B cell (primary cell): ENCODE measurements around the gene DNAJC15. TPM values are rescaled to one million over a fixed set of nuclear protein-coding genes. Genes with fewer than 3 reads are reported as not detected.

Experiments used
- ATAC-seq: fragments of 200-7000 bp; cut with Tn5 transposase; one replicate; pipeline ENCODE4 v1.10.0; 2021; ENCODE audit warnings: low read depth, mild to moderate bottlenecking, moderate number of reproducible peaks, moderate library complexity
- CTCF ChIA-PET: fragments of 350-600 bp; sonication (Branson Sonifier 250); formaldehyde crosslinking; loops from one replicate; lab custom pipeline; 2021; ENCODE audit warnings: antibody characterized with exemption, inconsistent platforms; lab: Charles Lee
- POLR2A ChIA-PET: fragments of 350-600 bp; sonication (Branson Sonifier 250); formaldehyde crosslinking; loops from one replicate; lab custom pipeline; 2021; ENCODE audit warnings: antibody characterized with exemption; lab: Charles Lee
- DNase-seq: peaks from one replicate; pipeline ENCODE4 v3.0.0; 2013
- H2AFZ ChIP-seq: 2 replicates; pipeline ENCODE4 v1.6.1; 2012; ENCODE audit warnings: mild to moderate bottlenecking, low read depth, low read length; ENCODE audit not compliant: insufficient read depth, poor library complexity, severe bottlenecking
- H3K27ac ChIP-seq, 2 donors: 1 replicate in 1 of 2; 2 replicates in 1 of 2; pipeline ENCODE4 v1.5.1; 2012 to 2013; ENCODE audit warnings: low read length in 2 of 2, mild to moderate bottlenecking in 2 of 2, moderate library complexity in 1 of 2
- H3K27me3 ChIP-seq, 4 experiments: fragments of 200-600 bp in 1 of 4; sonication (generic) in 1 of 4; replicated peaks in 1 of 4; 1 replicate in 2 of 4; 2 replicates in 2 of 4; pipeline versions ENCODE4 v1.6.1 to v1.7.0; 2013 to 2016; ENCODE audit warnings: low read length in 3 of 4, mild to moderate bottlenecking in 2 of 4, mixed read lengths in 1 of 4, moderate library complexity in 1 of 4; ENCODE audit not compliant: insufficient read depth in 4 of 4, control insufficient read depth in 3 of 4; ENCODE audit errors: control extremely low read depth in 1 of 4
- H3K36me3 ChIP-seq, 2 experiments: replicated peaks in 1 of 2; 1 replicate in 1 of 2; 2 replicates in 1 of 2; pipeline versions ENCODE4 v1.6.1 to v1.7.1; 2013; ENCODE audit warnings: low read length in 1 of 2; ENCODE audit not compliant: insufficient read depth in 2 of 2, control insufficient read depth in 1 of 2; ENCODE audit errors: control extremely low read depth in 1 of 2, extremely low read depth in 1 of 2
- H3K4me1 ChIP-seq, 2 donors: fragments of 200-600 bp in 1 of 2; sonication (generic) in 1 of 2; 1 replicate in 1 of 2; 2 replicates in 1 of 2; pipeline versions ENCODE4 v1.5.1 to v1.6.1; 2013 to 2017; ENCODE audit warnings: low read length in 2 of 2; ENCODE audit not compliant: control insufficient read depth in 2 of 2, insufficient read depth in 2 of 2
- H3K4me2 ChIP-seq: replicated peaks from 2 replicates; pipeline ENCODE3; 2012; ENCODE audit warnings: mild to moderate bottlenecking, low read depth, low read length; ENCODE audit not compliant: poor library complexity, severe bottlenecking
- H3K4me3 ChIP-seq, 5 experiments: fragments of 200-600 bp in 1 of 5; sonication (generic) in 1 of 5; 1 replicate in 3 of 5; 2 replicates in 2 of 5; pipeline versions ENCODE4 v1.5.1 to v1.7.0; 2011 to 2016; ENCODE audit warnings: low read length in 4 of 5, mild to moderate bottlenecking in 4 of 5, low read depth in 2 of 5, control low read depth in 1 of 5, moderate library complexity in 1 of 5; ENCODE audit not compliant: insufficient read depth in 1 of 5; ENCODE audit errors: control extremely low read depth in 1 of 5, extremely low read depth in 1 of 5
- H3K79me2 ChIP-seq: fragments of 200-600 bp; sonication (generic); one replicate; pipeline ENCODE4 v1.6.0; 2016; ENCODE audit warnings: low read length; ENCODE audit not compliant: control insufficient read depth, insufficient read depth
- H3K9ac ChIP-seq: fragments of 200-600 bp; sonication (generic); 2 replicates; pipeline ENCODE4 v1.6.1; 2017; ENCODE audit warnings: mild to moderate bottlenecking, low read length, moderate library complexity
- H3K9me3 ChIP-seq, 3 donors: one replicate each; pipeline versions ENCODE4 v1.6.1 to v1.7.1; 2013; ENCODE audit warnings: low read length in 2 of 3; ENCODE audit not compliant: control insufficient read depth in 2 of 3, insufficient read depth in 1 of 3; ENCODE audit errors: control extremely low read depth in 1 of 3
- H4K20me1 ChIP-seq: 2 replicates; pipeline ENCODE4 v1.6.0; 2012; ENCODE audit warnings: mild to moderate bottlenecking, low read length; ENCODE audit not compliant: insufficient read depth, control insufficient read depth, poor library complexity, severe bottlenecking
- H3K27ac Mint-ChIP-seq: one replicate; pipeline ENCODE4 v1.8.0; 2021; ENCODE audit warnings: mixed read lengths
- H3K27me3 Mint-ChIP-seq: one replicate; pipeline ENCODE4 v1.8.0; 2021; ENCODE audit warnings: mixed read lengths
- H3K4me1 Mint-ChIP-seq: one replicate; pipeline ENCODE4 v1.8.0; 2021; ENCODE audit warnings: mixed read lengths
- H3K4me3 Mint-ChIP-seq: one replicate; pipeline ENCODE4 v1.8.0; 2021; ENCODE audit warnings: mixed read lengths
- H3K9me3 Mint-ChIP-seq: one replicate; pipeline ENCODE4 v1.8.0; 2022; ENCODE audit warnings: mixed read lengths; ENCODE audit not compliant: insufficient read depth
- EZH2 ChIP-seq: IDR thresholded peaks from 2 replicates; pipeline ENCODE4 v1.6.1; 2012; ENCODE audit warnings: borderline replicate concordance, low read depth, mild to moderate bottlenecking, moderate library complexity, low read length; ENCODE audit not compliant: insufficient read depth, poor library complexity, severe bottlenecking
- WGBS: methylation state at CpG from one replicate; pipeline ENCODE4 v1.1.5; 2013; ENCODE audit warnings: missing lambda C conversion rate; ENCODE audit not compliant: insufficient coverage; 5-methylcytosine and 5-hydroxymethylcytosine counted together
- intact Hi-C: fragments of 100-400 bp; cut with micrococcal nuclease; formaldehyde crosslinking; loops from one replicate; pipeline ENCODE4 v1.10.0; 2022
- polyA plus RNA-seq: library from polyadenylated mRNA; depleted of rRNA; stranded (reverse); fragments of >200 nt; gene quantifications from 2 replicates; pipeline ENCODE4 v1.2.3, GENCODE V29; 2012
- total RNA-seq, 2 donors: library from RNA; stranded (reverse); fragments of 120-200 nt in 1 of 2; gene quantifications; 1 replicate in 1 of 2; 2 replicates in 1 of 2; pipeline versions ENCODE4 v1.2.3 to v1.2.4, GENCODE V29; 2013 to 2022
- TF ChIP-seq, protein P1 (sequence below): fragments of 200-600 bp; IDR thresholded peaks from one replicate; pipeline ENCODE4 v1.8.0; 2022; ENCODE audit warnings: antibody characterized with exemption, mild to moderate bottlenecking

The DNAJC15 gene
- total and polyA plus RNA-seq, 2 donors (not counting 1 experiment from before 2014, with no cell fraction given), result 11.5 to 15.2 TPM

DNA sequence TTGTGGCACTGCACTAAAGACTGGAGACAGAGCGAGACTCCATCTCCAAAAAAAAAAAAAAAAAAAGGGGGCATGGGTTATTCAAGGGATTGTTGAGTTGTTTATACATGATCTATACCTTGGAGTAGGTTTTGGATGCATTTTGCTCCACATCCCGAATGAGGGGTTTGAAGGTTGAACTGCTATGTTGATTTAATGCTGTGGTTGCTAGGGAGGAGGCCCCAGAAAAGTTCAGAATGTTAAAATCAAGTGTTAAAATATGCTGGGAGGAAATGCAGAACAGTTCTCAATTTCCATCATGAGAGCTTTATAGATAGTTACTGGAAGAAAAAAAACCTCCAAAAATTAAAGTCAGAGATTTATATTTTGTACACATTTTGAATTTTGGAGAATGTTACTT, 116.5 kb downstream of the DNAJC15 start:
- no peak for TF ChIP-seq EZH2
- TF ChIP-seq, protein P1, sequence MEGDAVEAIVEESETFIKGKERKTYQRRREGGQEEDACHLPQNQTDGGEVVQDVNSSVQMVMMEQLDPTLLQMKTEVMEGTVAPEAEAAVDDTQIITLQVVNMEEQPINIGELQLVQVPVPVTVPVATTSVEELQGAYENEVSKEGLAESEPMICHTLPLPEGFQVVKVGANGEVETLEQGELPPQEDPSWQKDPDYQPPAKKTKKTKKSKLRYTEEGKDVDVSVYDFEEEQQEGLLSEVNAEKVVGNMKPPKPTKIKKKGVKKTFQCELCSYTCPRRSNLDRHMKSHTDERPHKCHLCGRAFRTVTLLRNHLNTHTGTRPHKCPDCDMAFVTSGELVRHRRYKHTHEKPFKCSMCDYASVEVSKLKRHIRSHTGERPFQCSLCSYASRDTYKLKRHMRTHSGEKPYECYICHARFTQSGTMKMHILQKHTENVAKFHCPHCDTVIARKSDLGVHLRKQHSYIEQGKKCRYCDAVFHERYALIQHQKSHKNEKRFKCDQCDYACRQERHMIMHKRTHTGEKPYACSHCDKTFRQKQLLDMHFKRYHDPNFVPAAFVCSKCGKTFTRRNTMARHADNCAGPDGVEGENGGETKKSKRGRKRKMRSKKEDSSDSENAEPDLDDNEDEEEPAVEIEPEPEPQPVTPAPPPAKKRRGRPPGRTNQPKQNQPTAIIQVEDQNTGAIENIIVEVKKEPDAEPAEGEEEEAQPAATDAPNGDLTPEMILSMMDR, result no peak
- Histone ChIP-seq H4K20me1 (no peaks in the 10 kb centered on the region), H3K36me3 (no peaks in the 10 kb centered on the region), H3K4me3 (no peak overlapping the region), H3K9me3 (no peaks in the 10 kb centered on the region), H3K9ac (no peak overlapping the region), H3K4me2 (no peak overlapping the region), H3K27me3 (peaks cover 0 to 7% (median 0%) of the 10 kb centered on the region in 4 experiments), H3K27ac (no peak overlapping the region), H3K4me1 (no peaks in the 10 kb centered on the region), H2AFZ (no peak overlapping the region), H3K79me2 (no peaks in the 10 kb centered on the region)
- intact Hi-C loops, result no loop called here
- ChIA-PET CTCF (no interaction called here), POLR2A (no interaction called here)
- WGBS, result 20% methylated on average over 1 of the region's 2 CpGs
- no peak for ATAC-seq
- Mint-ChIP-seq H3K4me3 (no peak overlapping the region), H3K27ac (no peak overlapping the region), H3K9me3 (no peaks in the 10 kb centered on the region), H3K4me1 (no peaks in the 10 kb centered on the region), H3K27me3 (peaks cover 29% of the 10 kb centered on the region)
- DNase-seq, result no peak

DNA sequence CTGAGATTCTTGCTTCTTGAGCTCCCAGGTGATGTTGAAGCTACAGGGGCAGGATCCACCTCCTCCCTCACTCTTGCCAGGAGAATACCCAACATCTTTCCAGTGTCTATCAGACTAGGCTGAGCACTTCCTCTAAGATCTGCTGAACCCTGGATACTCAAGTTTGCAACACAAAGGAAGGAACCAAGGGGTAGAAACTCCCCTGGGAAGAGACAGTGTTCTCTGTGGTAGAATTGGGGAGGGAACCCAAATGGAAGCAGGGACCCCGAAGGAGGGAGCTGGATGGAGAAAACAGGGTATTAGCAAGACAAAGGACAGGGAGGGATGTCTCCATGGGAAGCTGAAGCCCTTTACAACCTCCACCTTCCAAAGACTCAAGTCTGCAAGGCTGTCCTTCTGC, 117.6 kb downstream of the DNAJC15 start:
- Histone ChIP-seq H3K36me3 (no peaks in the 10 kb centered on the region), H3K4me1 (no peaks in the 10 kb centered on the region), H3K79me2 (no peaks in the 10 kb centered on the region), H3K27me3 (peaks cover 0 to 7% (median 0%) of the 10 kb centered on the region in 4 experiments), H3K9ac (no peak overlapping the region), H3K4me3 (no peak overlapping the region), H4K20me1 (no peaks in the 10 kb centered on the region), H3K27ac (no peak overlapping the region), H2AFZ (no peak overlapping the region), H3K4me2 (no peak overlapping the region), H3K9me3 (no peaks in the 10 kb centered on the region)
- H3K4me1 Mint-ChIP-seq, result no peaks in the 10 kb centered on the region
- intact Hi-C loops, result no loop called here
- H3K27ac Mint-ChIP-seq, result no peak overlapping the region
- peaks cover 25% of the 10 kb centered on the region for H3K27me3 Mint-ChIP-seq
- no peak overlapping the region for H3K4me3 Mint-ChIP-seq
- ChIA-PET POLR2A (no interaction called here), CTCF (interaction anchor here (0.8 kb wide), 1 partner anchor 28 kb away, joined by 3 read pairs; no protein-coding TSS in a partner anchor)
- H3K9me3 Mint-ChIP-seq, result no peaks in the 10 kb centered on the region
- DNase-seq, result no peak
- no CpG with 5 or more reads among the region's 1 CpG for WGBS
- TF ChIP-seq, protein P1, result no peak
- TF ChIP-seq EZH2, result no peak
- ATAC-seq, result no peak
